Hepatocyte (in vitro differentiated cells): ENCODE results near the gene MAFB. TPM values are rescaled to one million over a fixed set of nuclear protein-coding genes. Genes with fewer than 3 reads are reported as not detected.

ENCODE experiments used
- DNase-seq: peaks from one replicate; pipeline ENCODE4 v3.0.0-alpha.2; 2016; ENCODE audit warnings: low spot score
- H2AFZ ChIP-seq: fragments of 200-600 bp; sonication (generic); 2 replicates; pipeline ENCODE4 v1.6.0; 2016; ENCODE audit warnings: antibody characterized with exemption, mild to moderate bottlenecking
- H3K27ac ChIP-seq: fragments of 200-600 bp; sonication (generic); 2 replicates; pipeline ENCODE4 v1.5.1; 2016; ENCODE audit warnings: mild to moderate bottlenecking
- H3K27me3 ChIP-seq: fragments of 200-600 bp; sonication (generic); 2 replicates; pipeline ENCODE4 v1.6.1; 2016
- H3K36me3 ChIP-seq: fragments of 200-600 bp; sonication (generic); replicated peaks from 2 replicates; pipeline ENCODE4 v1.5.1; 2016; ENCODE audit warnings: low read depth; ENCODE audit not compliant: insufficient read depth
- H3K4me1 ChIP-seq: fragments of 200-600 bp; sonication (generic); 2 replicates; pipeline ENCODE4 v1.5.1; 2016; ENCODE audit warnings: mild to moderate bottlenecking, moderate library complexity; ENCODE audit not compliant: insufficient read depth
- H3K4me2 ChIP-seq: fragments of 200-600 bp; sonication (generic); 2 replicates; pipeline ENCODE4 v1.6.0; 2016
- H3K4me3 ChIP-seq: fragments of 200-600 bp; sonication (generic); 2 replicates; pipeline ENCODE4 v1.5.1; 2016; ENCODE audit warnings: mild to moderate bottlenecking
- H3K79me2 ChIP-seq: fragments of 200-600 bp; sonication (generic); 2 replicates; pipeline ENCODE4 v1.6.0; 2017; ENCODE audit warnings: mild to moderate bottlenecking
- H3K9me2 ChIP-seq: fragments of 200-600 bp; sonication (generic); replicated peaks from 2 replicates; pipeline ENCODE4 v1.6.0; 2017; ENCODE audit warnings: mild to moderate bottlenecking; ENCODE audit not compliant: insufficient read depth
- H3K9me3 ChIP-seq: fragments of 200-600 bp; sonication (generic); 2 replicates; pipeline ENCODE4 v1.5.1; 2016; ENCODE audit warnings: low read depth, mild to moderate bottlenecking
- H4K20me1 ChIP-seq: fragments of 200-600 bp; sonication (generic); 2 replicates; pipeline ENCODE4 v1.6.0; 2016; ENCODE audit warnings: mild to moderate bottlenecking; ENCODE audit not compliant: insufficient read depth, poor library complexity, severe bottlenecking
- EZH2 ChIP-seq: fragments of 200-600 bp; sonication (generic); IDR thresholded peaks from 2 replicates; pipeline ENCODE4 v1.6.1; 2016; ENCODE audit warnings: antibody characterized with exemption, mild to moderate bottlenecking, borderline replicate concordance
- EZH2phosphoT487 ChIP-seq: fragments of 200-600 bp; sonication (generic); IDR thresholded peaks from one replicate; pipeline ENCODE4 v1.6.1; 2018; ENCODE audit warnings: antibody characterized with exemption, mild to moderate bottlenecking, low read depth, moderate library complexity; ENCODE audit not compliant: unreplicated experiment, severe bottlenecking
- WGBS: methylation state at CpG from one replicate; pipeline ENCODE4 v1.1.6; 2016; ENCODE audit warnings: low lambda C conversion rate; ENCODE audit errors: missing lambda C conversion rate; 5-methylcytosine and 5-hydroxymethylcytosine counted together
- polyA plus RNA-seq: library from polyadenylated mRNA; unstranded; fragments of >200 nt; fragmentation: Nextera tagmentation; extraction: Ambion mirVana; gene quantifications from 2 replicates; pipeline ENCODE4 v1.2.1, GENCODE V29; 2016
- total RNA-seq: library from RNA; depleted of rRNA; stranded (reverse); fragments of >200 nt; gene quantifications from 2 replicates; pipeline ENCODE4 v1.2.3, GENCODE V29; 2014
- TF ChIP-seq, protein P1 (sequence below): fragments of 200-600 bp; sonication (generic); IDR thresholded peaks from 2 replicates; pipeline ENCODE4 v1.5.1; 2016; ENCODE audit warnings: antibody characterized with exemption, mild to moderate bottlenecking; ENCODE audit not compliant: poor library complexity

MAFB gene
- total and polyA plus RNA-seq, 2 experiments from 2014 or later, result 3.4 to 4.1 TPM

DNA sequence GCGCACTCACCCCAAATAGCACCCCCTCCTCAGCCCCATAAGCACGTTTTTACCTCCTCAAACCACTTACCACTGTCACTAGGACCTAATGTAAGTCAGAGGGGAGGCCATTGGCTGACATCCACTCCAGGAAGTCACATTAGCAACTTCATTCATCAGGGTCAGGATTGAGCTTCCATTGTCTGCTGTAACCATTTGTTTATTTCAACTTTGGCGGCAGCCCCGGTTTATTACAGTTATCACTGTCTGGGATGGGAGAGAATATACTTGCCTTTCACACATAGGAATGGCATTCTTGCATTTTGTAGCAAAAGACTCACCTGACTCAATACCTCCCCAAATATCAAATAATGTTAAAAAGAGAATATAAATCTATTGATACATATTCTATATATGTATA lies 38.3 kb downstream of the MAFB start:
- H3K36me3 ChIP-seq, result no peaks in the 10 kb centered on the region
- DNase-seq, result no peak
- TF ChIP-seq EZH2, result no peak
- no peak for TF ChIP-seq EZH2phosphoT487
- TF ChIP-seq, protein P1, sequence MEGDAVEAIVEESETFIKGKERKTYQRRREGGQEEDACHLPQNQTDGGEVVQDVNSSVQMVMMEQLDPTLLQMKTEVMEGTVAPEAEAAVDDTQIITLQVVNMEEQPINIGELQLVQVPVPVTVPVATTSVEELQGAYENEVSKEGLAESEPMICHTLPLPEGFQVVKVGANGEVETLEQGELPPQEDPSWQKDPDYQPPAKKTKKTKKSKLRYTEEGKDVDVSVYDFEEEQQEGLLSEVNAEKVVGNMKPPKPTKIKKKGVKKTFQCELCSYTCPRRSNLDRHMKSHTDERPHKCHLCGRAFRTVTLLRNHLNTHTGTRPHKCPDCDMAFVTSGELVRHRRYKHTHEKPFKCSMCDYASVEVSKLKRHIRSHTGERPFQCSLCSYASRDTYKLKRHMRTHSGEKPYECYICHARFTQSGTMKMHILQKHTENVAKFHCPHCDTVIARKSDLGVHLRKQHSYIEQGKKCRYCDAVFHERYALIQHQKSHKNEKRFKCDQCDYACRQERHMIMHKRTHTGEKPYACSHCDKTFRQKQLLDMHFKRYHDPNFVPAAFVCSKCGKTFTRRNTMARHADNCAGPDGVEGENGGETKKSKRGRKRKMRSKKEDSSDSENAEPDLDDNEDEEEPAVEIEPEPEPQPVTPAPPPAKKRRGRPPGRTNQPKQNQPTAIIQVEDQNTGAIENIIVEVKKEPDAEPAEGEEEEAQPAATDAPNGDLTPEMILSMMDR, result no peak
- no peak overlapping the region for H3K27ac ChIP-seq
- no peaks in the 10 kb centered on the region for H3K27me3 ChIP-seq
- H3K4me1 ChIP-seq, result peaks cover 23% of the 10 kb centered on the region
- H4K20me1 ChIP-seq, result no peaks in the 10 kb centered on the region
- H2AFZ ChIP-seq, result no peak overlapping the region
- no peaks in the 10 kb centered on the region for H3K9me2 ChIP-seq
- WGBS, result 61% methylated on average over 4 of the region's 4 CpGs
- H3K79me2 ChIP-seq, result no peaks in the 10 kb centered on the region
- no peak overlapping the region for H3K4me2 ChIP-seq
- H3K9me3 ChIP-seq, result no peaks in the 10 kb centered on the region
- H3K4me3 ChIP-seq, result no peak overlapping the region

- Histone ChIP-seq H3K27ac (no peak overlapping the region), H3K9me2 (no peaks in the 10 kb centered on the region), H2AFZ (no peak overlapping the region), H3K27me3 (no peaks in the 10 kb centered on the region), H3K79me2 (no peaks in the 10 kb centered on the region), H3K9me3 (no peaks in the 10 kb centered on the region), H3K36me3 (no peaks in the 10 kb centered on the region), H3K4me2 (no peak overlapping the region), H4K20me1 (no peaks in the 10 kb centered on the region), H3K4me1 (peaks cover 23% of the 10 kb centered on the region), H3K4me3 (no peak overlapping the region)
- TF ChIP-seq EZH2phosphoT487 (no peak), EZH2 (no peak)
- TF ChIP-seq, protein P1, result no peak
- peak; percentile 25 for DNase-seq
- 57% methylated on average over 6 of the region's 6 CpGs for WGBS
Measured at GRCh38 chr20:40648210-40649072, 40.6 kb downstream of the MAFB start.

DNA sequence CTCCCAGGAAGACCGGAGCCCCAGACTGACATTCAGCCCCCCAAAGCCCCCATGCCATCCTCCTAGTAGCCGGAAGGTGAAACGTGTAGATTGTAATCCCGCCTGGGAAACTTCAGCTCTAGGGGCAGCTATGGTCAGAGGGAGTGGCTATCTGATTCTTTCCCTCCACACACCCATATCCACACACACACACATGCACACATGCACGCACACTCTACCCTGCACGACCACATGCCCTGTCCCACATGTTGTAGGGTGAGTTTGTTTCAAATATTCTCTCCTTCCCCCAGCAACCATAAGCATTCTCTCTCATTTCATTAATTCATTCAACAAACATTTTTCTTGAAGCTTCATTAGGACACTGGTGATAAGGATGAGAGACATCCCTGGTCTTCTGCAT lies 42.2 kb downstream of the MAFB start:
- 69% methylated on average over 6 of the region's 6 CpGs for WGBS
- TF ChIP-seq EZH2phosphoT487 (no peak), EZH2 (no peak)
- TF ChIP-seq, protein P1, result no peak

More for the DNA sequence above, 42.2 kb downstream of the MAFB start:
- Histone ChIP-seq H3K4me3 (no peak overlapping the region), H3K27ac (no peak overlapping the region), H3K36me3 (no peaks in the 10 kb centered on the region), H3K4me1 (peaks cover 20% of the 10 kb centered on the region), H2AFZ (no peak overlapping the region), H3K4me2 (no peak overlapping the region), H3K9me3 (no peaks in the 10 kb centered on the region), H3K9me2 (no peaks in the 10 kb centered on the region), H3K79me2 (no peaks in the 10 kb centered on the region), H4K20me1 (no peaks in the 10 kb centered on the region), H3K27me3 (no peaks in the 10 kb centered on the region)
- no peak for DNase-seq
